ENCODE measurements around the gene SKP1.
"Not testable (repeated sequence)": the region's sequence is repeated elsewhere in the genome, so short reads cannot be mapped to it uniquely, and the experiment has no call there.

The SKP1 gene

DNA sequence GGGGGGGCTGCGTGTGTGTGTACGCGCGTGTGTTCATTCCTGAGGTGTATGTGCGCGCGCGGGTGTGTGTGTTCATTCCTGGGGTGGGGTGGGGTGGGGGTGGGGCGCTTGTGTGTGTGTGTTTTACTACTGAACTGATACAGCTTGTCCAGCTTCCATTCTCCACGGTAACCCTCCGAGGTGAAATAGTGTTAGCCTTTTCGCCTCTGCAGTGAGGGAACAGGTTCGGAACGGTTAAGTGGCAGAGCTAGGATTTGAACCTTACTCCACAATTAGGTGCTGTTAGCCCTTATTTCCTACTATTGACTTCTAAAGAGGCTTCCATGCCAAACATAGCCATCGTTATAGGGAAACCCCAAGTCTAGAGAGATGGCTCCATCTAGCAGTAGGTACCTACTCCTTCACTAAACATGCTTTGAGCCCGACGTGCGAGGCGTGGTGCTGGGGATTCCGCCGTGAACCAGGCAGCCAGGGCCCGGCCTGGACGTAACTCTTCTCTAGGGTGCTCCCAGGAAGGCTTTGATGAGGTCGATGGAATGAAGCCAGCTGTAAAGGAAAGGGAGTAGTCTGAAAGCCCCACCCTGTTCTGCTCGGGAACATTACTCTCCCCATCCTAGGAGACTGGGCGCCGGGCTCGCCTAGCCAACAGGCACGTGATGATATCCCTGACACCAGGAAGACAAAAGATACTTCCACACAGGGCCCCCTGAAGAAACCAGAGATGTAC is 782 bp upstream of the SKP1 start:
- no peak for DNase-seq

DNA sequence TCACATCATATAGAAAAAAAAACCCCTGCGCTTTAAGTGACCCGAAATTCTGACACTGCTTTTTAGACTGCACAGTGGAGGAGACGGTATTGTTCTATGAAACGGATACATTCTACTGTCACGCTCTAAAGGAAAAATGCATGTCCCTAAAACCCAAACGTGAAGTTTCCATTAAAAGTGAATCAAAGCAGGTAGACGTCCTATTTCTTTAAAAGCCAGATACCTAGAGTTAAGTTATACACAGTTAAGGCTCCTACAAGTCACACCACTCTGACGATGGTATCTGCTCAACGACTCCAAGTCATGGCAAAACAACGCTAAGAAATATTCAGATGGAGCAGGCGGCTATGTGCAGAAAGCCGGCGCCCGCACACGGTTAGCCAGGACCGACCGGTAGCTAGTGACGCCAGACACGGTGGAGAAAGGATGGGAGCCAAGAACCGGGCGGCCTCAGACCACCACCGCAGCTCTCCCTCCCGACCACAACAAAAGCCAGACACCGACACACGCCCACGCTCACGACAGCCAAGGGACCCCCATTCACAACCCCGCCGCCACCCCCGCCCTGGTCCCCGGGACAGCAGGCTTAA is 734 bp downstream of the SKP1 start:
- peak; percentile 68 for DNase-seq

DNA sequence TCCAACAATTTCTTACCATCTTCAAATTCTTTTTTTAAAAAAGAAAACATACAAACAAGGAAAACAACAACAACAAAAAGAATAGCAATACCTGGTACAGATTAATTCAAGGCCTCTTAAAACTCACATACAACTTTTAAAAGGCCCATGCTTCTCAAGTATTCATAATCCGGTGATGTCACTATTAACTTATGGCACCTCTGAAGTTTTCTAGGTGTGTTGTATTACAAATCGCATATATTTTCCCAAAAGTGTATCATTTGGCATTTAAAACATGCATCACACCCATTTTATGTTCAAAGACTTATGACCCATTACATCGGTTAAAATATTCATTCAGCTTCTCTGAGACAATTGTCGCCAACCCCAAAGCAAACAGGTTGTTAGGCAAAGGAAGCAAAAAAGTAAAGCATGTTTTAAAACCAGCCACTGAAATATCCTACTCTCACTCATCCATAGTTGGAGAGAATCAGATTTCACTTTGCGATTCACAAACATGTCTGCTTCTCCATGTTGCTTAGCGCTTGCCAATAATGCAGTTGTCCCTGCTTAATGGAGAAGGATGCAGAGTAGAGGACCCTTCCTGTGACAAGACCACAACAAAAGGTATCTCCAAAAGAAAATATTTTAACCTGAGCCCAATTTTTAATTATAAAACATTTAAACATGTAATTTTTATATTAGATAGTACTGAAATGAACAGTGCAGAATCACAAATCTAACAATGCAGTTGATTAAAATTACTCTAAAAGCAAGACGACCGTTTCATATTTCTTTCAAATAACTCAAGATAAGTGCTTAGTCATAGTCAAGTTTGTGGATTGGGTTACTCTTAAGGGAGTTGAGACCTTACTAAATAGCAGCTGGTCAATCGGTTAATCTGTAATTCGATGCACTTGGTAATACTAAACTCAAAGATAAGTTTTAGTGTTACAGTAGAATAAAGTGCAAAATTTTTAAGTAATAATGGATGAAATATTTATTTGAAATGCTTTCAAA is 1.6 kb downstream of the SKP1 start:
- DNase-seq, result no peak

DNA sequence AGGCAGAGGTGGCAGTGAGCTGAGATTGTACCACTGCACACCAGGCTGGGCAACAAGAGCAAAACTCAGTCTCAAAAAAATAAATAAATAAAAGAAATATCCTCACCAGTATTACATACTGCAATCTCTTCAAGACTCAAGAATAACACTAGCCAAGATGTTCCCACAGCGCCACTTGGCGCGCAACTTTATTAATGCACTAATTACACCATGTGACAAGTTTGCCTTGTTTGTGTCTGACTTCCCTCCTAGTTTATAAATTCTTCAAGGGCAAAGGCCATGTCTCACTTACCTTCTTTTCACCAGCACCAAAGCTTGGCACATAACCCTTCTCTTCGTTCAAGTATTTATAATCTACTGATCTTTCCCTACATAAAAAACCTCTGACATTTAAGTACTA is 4.8 kb downstream of the SKP1 start:
- peak; percentile 22 for DNase-seq

DNA sequence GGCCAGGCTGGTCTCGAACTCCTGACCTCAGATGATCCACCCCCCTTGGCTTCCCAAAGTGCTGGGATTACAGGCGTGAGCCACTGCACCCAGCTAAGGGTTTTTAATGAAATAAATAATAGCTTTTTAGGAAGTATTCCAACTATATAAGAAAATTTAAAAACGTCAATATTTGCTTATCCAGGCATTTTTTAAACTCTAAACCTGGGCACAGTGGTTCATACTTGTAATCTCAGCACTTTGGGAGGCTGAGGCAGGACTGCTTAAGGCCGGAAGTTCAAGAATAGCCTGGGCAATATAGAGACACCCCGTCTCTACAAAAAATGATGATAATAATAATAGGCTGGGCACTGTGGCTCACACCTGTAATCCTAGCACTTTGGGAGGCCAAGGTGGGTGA is 14.2 kb downstream of the SKP1 start:
- no peak for DNase-seq

DNA sequence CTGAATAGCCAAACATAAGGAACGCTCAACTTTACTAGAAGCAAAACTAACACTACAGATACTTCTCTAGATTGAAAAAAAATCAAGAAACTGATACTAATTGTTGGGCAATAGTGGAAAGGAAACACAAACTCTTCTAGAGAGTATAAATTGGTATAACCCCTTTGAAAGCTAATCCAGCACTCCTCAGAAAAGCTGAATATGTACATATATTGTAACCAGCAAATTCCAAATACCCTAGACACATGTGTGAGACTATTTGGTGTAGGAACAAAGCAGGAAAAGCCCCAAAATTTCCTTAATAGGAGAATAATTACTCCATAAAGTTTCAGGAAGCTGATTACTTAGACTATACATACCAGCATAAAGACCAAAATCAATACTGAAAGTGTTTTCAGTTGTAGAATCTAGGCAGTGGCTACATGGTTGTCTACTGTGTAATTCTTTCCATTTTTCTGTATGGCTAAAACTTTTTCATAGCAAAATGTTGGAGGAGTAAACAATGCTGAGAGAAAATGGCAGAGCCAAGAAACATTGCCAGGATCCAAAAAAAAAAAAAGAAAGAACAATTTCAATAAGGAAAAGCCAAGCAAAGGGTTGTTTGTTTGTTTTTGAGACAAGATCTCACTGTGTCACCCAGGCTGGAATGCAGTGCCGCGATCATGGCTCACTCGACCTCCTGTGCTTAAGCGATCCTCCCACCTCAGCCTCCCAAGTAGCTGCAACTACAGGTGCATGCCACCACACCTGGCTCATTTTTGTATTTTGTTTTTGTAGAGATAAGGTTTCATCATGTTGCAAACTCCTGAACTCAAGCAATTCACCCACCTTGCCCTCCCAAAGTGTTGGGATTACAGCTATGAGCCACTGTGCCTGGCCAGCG is 15.0 kb downstream of the SKP1 start:
- DNase-seq, result no peak

DNA sequence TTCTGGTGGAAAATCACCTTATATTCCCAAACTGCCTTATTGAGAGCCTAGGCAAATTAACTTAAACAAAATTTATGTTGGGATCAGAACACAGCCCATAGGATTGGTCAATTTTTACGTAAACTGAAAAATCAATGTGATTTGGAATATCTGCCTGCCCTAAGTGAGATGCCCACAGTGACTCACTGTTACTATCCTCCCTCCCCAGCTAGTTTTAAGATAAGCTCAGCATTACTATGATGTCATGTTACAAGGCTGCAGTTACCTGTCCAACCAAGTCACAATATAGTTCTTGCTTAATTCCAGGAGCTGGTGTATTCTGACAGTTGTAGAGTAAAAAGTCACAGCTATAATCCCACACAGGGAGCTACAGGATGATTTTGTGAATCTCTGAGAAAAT is 23.1 kb downstream of the SKP1 start:
- DNase-seq, result no peak

DNA sequence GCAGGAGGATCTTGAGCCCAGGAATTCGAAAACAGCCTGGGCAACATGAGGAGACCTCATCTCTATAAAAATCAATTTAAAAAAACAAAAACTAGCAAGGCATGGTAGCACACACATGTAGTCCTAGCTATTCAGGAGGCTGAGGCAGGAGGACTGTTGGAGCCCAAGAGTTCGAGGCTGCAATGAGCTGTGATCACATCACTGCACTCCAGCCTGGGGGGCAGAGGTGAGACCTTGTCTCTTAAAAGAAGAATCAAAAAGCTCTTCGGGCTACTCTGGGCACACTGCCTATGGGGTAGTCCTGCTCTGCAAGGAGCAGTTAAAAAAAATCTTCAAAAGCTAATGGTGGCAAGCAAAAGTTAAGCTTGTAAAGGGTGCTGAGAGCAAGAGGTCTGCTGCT is 23.5 kb downstream of the SKP1 start:
- DNase-seq, result no peak

DNA sequence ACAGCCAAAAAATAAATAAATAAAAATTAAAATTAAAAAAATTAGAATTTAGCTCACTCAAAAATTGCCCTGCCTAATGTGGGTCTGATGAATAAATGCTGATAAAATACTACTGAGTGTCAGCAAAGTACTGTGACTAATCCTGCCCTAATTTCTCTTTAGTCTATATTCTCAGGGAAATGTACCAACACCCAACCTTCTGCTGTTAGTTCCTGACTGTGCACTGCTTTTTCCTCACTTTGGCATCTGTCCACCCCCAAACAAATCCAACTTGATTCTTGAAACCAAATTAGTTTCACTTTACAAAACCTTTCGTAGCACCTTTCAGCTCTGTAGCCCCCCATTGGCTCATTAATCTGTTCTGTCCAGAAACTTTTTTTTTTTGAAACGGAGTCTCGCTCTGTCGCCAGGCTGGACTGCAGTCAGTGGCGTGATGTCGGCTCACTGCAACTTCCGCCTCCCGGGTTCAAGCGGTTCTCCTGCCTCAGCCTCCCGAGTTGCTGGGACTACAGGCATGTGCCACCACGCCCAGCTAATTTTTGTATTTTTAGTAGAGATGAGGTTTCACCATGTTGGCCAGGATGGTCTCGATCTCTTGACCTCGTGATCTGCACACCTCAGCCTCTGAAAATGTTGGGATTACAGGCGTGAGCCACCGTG is 24.4 kb downstream of the SKP1 start:
- DNase-seq, result not testable (repeated sequence)

DNA sequence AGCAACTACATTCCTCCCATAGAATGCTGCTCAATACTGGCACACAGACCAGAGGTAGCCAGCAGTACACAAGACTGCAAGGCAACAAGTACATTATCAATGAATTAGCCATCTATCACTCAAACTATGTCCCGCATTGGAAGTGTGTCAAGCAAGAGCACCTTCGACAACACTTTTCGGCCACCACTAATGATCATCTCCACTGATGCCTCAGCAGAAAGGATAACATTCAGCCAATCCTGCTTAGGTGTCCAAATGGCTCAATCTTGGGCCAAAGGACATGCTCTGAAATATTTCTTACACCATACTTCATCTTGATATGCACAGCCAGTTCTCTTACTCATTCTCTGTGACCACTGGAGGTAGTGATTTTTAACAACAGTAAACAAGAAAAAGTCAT is 25.0 kb downstream of the SKP1 start:
- DNase-seq, result no peak

DNA sequence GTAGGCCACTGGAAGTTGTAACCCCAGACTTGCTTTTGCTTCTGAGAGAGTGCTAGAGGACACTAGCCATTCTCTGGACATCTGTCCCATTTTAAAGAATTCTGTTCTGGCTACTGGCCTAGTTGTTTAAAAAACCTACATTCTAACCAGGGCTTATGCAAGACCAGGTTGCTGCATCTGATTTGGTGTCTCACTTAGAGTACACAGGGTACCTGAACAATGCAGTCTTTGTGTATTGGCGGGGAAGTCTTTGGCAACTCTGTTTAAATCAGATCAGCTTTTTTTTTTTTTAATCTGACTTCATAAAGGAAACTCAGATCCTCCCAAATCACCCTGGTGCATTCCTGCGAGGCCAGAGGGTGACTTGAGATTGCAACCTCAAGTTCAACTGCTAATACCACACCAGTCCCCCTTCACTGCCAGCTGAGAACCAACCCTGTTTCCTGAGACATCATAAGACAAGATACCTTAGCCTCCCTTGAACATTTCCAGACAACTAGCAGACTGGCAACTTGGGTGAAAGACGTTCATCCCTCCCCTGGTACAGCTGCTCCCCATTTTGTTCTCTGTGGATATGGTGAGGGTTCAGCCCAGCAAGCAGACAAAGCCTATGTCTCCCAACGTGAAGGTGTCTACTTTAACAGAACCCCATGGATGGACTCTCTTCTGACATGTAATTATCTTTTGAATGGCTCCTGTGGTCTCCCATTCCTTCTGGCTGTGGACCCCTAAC is 27.0 kb downstream of the SKP1 start:
- no peak for DNase-seq

DNA sequence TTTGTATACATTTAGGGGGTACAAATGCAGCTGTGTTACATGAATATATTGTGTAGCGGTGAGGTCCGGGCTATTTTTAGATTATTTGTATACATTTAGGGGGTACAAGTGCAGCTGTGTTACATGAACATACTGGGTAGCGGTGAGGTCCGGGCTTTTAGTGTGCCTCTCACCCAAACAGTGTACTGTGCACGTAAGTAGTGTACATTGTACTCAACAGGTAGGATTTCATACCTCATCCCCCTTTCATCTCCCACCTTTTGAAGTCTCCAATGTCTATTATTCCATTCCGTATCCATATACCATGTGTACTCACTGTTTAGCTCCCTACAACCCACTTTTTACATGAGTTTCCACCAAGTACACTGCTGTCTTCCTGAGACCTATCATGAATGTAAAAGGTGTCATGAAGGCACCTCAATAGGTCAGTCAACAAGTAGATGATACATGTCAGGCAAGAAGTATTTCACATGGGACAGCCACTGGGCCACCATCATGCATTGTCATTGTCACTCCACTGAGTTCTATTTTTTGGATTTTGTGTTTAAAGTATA is 27.7 kb downstream of the SKP1 start:
- DNase-seq, result no peak

DNA sequence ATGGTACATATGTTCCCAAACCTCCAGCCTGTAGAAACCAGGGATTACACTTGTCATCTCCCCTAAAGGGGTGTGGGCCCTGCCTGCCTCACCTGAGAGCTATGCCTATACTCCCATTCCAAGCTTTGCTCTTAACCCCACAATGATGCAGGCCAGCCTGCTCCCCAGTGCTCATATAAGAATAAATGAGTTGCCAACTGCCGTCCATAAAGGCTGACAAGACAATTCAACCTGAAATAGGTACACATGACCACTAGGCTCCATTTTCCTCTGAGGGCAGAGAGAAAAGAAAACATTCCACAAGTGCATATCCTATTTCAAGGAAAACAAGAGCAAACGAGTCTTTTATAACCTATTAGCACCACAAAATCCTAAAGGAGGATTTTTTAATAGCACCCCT is 28.4 kb downstream of the SKP1 start:
- no peak for DNase-seq

DNA sequence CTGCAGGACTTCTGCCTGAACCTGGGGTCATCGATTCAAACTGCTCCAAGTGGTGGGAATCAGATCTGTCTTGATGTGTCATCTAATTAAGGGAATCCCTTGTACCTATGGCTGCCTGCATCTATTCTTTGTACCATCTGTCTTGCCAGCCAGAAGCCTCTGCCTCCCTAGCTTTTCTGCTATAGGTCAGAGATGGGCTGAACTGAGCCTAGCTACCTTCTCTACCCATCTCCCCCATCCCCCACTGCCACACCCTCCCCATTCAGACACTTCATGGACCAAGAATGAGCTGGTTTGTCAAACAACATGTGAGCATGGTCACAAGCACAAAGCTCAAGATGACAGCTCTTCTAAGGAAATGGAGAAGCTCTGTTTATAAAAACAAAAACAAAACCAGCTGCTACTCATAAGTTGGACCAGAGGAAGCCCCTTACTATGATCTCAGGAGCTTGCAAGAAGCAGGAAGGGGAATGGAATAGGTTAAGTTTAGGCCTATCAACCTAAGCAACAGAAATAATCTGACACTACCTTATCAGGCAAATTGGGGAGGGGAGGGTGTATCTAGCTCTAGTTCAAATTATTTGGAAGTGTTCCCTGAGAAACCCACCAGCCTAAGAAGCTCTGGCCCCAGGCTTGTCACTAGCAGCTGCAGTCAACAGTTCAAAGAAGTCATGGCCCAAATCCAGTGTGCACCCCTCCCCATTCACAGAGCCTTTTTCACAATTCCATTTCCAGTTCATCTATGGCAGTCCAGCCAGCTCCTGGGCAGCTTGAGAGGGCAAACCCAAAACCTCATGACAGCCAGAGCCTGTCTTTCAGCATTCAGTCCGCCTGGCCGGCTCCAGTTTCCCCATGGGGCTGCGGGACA is 29.9 kb downstream of the SKP1 start:
- DNase-seq, result no peak

DNA sequence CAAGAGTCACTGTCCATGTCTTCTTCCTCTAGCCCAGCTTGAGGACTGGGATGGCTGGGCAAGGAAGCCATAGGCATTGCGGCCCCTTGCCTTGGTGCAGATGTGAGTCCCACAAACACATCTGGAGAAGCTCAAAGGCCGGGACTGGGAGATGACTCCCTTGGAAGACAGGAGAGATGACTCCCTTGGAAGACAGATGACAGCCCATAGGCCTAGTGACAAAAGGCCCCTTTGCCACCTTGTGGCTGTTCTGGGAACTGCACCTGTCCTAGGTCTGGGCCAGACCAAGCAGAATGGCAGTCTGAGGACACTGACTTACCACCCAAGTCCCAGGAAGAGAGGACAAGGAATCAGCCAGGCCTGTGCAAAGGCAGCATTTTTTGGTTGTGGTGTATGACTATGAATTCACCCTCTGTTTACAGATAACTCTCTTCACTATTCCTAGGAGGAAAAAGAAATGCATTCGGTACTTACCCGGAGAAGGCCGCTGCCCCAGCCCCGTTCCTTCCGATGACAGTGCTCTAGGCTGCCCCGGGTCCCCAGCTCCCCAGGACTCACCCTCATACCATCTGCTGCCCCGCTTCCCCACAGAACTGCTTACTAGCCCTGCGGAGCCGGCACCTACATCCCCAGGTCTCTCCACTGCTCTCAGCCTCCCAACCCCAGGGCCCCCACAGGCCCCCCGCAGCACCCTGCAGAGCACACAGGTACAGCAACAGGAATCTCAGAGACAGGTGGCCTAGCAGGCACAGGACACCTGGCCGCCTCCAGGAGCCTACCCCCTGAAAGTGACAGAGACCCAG is 30.8 kb downstream of the SKP1 start:
- DNase-seq, result peak; percentile 93

DNA sequence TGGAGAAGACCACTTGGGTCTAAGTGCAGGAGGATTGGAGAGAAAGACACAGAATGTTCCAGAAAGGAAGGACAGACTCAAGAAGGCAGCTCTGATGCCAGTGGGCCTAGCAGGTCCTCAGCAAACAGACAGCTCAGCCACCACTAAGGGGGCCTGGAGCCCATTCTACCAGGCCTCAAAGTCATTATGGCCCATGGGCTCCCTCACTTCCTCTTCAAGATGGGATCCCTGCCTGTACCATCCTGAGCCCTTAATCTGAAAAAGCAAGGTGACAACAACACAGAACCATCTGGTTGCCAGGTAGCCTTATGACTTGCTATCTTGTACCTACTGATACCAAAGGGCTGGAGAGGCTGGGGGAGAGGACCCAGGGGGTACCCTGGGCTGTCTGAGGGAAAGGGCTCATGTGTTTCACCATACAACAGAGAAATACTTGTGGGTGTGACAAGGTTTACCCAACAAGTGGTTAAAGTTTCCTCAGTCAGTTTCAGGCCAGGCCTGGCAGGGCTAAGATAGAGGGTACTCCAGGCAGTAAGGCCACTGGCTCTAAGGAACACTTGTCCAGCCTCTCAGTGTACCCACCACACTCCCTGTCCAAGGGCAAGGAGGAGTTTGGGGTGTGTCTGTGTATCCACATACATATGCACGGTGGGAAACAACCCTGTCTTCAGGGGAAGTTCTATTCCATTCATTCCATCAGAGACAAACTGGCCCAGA is 31.6 kb downstream of the SKP1 start:
- DNase-seq, result no peak

DNA sequence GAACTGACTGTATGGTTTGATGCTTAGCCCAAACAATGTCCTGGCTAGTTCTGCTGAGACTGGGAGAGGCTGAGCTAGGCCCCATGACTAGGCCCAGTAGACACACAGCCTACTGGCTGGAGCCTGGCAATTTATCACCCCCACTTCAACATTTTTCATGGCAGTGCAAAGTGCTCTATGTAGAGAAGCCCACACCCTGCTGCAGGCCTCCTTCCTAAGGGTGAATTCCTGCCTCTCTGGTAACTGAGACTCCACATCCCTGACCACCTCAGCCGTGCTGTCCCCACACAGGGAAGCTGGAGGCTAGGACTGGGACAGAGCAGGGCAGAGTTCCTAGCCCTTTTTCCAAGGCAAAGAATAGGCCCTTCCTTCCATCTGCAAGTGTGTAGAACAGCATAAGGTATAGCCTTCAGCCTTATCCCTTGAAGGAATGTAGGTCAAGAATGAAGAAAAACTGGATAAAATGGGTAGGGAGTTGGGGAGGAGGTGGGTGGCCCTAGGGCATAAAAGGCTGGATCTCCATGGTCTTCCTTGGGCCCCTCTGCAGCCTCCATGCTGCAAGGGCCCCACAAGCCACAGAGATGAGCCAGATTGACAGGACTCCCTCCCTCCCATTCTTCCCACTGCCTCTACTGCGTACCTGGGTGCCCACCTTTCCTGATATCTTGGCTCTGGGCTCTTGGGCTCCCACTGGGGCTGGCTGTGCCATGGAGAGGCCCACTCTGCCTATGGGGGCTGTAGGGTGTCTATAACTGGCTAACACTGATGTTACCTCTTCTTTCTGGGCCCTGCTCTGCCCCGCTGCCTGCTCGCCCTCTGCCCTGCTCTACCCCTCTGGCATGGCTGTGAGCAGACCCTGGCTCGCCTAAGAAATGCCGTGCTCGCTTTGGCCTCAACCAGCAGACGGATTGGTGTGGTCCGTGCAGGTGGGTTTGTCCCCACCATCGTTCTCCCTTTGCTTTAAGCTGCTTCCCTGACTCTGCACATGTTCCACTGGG is 32.5 kb downstream of the SKP1 start:
- no peak for DNase-seq

Data from stimulated activated CD8-positive, alpha-beta memory T cell treated with anti-CD3 and anti-CD28 coated beads, Interleukin-4, amount 100 ng/mL, for 48 hours (primary cell).